Amygdala (tissue), 56 donors: Measurements from ENCODE around the gene ZW10.

Source experiments
- DNase-seq, 56 donors: peaks; one replicate each; lab custom pipeline; 2025; lab: John Stamatoyannopoulos, UW

The ZW10 gene

DNA sequence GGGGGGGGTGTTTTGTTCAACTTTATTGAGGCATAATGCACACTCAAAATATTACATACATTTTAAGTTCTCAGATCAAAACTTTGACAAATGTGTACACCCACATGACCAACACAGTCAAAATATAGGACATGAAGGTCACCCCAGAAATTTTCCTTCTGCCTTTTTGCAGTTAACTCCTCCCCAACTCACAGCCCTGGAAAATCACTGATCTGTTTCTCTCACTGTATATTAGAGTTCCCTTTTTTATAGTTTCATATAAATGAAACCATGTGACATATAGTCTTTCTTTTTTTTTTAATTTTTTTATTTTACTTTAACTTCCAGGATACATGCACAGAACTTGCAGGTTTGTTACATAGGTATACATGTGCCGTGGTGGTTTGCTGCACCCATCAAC lies 72.0 kb downstream of the ZW10 start:
- DNase-seq = no peak

DNA sequence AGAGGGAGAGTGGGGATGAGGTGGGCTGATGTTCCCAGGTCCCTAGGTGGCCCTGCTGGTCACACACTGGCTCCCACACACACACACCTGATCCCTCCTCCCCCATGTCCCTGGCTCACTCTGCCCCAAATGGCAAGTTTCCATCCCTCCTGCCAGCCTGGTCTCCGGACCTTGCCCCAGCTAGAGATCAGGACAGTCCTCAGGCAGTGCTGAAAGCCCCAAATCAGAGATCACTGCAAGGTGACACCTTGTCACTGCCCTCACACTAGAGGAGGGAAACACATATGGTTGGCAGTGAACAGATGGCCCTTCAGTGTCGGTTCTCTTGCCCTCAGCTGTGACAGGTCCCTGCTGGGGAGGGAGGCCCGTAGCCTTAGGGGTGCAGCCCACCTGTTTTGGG lies 75.0 kb downstream of the ZW10 start:
- DNase-seq = no peak

DNA sequence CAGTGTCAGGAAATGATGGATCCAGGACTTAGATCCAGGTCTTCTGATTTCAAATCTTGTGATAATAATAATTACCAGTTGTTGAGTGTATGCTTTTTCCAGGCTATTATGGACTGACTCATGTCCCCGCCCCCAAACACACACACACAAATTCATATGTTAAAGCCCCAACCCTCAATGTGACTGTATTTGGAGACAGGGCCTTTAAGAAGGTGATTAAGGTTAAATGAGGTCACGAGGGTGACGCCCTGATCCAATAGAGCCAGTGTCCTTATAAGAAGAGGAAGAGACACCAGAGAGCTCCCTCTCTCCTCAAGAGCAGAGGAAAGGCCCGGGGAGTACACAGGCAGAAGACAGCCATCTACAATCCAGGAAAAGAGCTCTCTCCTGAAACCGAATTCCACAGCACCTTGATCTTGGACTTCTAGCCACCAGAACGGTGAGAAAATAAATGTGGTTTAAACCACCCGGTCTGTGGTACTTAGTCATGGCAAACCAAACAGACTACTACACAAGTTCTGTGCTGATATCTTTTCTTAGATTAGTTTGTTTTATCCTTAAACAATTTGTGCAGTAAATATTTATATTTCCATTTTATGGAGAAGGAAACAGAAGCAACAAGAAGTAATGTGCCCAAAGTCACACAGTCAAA lies 75.6 kb downstream of the ZW10 start:
- DNase-seq = no peak

DNA sequence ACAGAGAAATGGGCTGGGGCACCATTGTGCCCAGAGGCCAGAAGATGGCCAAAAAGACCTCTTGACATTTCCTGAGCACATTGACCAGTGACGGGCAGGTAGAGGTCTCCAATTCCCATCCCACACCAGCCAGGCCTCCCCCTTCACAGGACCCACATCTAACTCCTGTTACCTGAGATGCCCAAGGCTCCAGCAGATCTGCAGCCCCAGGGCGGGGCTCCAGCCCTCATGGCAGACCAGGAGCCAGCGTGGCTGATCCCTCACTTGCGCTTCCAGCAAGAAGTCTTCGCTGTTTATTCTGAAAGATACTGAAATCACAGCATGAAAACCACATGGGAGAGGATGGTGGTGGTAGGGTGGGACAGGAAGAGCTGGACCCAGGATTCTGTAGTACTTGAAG lies 76.4 kb downstream of the ZW10 start:
- DNase-seq = no peak

DNA sequence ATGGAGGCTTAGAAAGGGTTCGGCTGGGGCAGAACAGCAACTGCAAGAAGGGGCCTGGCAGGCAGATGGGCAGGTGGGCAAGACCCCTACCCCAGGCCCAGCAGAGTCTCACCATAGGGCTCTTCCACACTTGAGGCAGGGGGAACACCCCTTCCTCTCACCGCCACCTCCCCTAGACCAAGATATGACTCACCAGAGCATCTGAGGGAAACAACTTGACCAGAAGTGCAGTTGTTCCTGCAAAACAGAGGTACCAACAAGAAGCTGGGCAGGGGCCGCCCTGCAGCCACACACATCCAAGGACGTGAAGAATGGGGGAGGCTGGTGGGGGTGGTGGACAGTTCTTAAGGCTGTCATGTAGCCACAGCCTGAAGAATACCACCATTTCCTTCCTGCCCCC lies 78.3 kb downstream of the ZW10 start:
- DNase-seq = no peak

DNA sequence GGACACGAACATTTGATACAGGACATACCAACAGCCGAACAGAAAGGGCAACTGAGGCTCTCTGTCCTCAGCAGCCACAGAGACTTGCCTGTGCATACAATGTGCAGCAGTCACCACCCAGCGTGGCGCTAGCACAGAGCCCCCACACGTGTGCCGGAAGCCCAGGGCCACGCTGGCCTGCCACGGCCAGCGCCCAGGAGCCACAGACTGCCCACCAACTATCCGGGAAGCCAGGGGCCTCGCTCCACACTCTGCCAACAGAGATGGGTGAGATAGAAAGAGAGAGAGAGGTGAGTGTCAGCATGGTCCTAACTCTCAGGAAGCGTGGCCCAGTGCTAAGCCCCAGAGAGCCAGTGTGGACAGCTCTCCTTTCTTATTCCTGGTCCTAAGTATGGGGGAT lies 79.1 kb downstream of the ZW10 start:
- DNase-seq = no peak

DNA sequence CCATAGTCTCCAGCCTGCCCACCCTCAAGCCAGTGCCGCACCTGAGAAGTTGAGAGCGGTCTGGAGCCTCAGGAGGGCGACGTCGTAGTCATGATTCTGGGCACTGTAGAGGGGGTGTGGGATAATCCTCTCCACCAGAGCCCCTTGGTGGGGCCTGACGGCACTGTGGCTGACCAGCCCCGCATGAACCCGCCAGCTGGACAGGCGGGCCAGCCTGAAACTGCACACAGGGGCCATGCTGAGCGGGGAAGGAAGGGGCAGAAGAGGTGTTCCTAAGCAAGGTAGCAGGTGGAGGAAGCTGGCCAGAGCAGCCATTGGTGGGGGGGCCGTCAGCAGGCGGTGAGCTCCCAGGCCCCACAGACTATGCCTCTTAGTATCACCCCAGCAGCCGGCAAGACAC lies 80.5 kb downstream of the ZW10 start:
- no peak for DNase-seq

DNA sequence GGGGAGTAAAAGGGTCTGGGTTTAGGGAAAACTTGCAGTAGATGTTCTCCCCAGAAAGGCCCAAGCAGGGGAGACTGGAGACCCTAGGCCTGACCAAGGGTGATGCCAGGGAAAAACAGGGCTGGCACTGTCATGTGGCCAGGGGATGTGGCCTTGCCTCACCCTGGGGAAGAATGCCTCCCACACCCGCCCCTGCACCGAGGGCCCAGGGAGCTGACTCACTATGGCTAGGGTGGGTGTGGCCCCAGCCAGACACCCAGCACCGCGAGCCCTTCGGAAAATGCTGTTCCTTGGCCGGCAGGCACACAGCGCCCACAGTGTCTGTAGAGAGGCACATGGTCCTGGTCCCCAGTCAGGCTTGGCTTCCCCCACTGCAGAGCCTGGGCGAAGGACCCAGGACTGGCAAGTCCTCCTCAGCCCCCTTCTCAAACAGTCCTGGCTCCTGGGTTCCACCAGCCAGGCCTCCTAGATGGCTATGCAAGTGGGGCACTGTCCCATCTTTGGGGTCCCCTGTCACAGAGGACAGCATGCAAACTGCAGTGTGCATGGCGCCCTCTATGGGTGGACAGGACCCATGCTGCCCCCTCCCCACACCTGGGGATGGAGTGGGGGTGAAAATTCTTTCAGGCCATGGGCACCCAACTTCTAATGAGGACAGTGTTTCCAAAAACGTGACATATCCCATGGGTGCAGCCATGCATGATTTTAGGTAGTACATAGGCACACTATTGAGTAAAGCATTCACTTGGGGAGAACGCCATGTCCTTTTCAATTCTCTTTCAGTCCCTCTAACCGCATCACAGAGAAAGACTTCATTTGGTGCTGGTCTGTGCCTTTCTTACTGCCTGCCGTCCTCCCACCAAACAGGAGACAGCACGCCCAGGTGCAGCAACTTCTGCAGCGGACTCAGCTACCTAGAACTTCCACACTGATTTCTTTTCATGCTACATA lies 82.6 kb downstream of the ZW10 start:
- DNase-seq = peak in 2 of 56 donors; percentile 11 to 14

DNA sequence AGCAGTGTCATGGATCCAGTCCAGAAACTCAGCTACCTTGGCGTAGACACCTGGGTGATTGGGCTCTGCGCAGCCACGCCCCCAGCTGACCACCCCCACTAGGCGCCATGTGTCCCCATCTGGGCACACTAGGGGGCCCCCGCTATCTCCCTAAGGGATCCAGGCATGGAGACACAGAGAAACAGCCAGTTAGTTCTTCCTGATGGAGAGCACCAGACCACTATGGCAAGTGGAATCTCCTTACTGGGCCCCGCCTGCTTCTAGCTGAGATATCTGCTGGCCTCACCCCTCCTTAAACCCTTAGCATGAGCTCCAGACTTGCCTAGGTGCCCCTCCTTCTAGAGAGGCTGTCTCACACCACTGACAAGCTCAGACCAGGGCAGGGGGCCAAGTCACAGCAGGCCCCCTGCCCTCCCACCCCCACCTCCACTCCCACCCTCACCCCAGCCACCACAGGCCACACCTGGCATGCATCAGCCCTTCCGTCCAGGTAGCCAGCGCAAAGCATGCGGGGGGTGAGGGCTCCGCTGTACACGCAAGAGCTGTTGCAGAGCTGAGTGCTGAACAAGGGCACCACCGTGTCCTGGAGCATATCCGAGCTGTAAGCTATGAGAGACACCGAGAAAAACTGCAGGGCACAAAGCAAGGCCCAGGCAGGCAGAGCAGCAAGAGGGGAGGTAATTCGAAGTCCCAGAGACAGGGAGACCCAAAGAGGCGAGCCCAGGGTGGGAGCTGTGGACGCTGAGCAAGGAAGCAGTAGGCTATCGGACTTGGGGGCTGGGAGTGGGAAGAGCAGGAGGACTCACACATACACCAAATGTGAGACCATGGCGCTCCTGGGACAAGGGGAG lies 83.5 kb downstream of the ZW10 start:
- DNase-seq = no peak

DNA sequence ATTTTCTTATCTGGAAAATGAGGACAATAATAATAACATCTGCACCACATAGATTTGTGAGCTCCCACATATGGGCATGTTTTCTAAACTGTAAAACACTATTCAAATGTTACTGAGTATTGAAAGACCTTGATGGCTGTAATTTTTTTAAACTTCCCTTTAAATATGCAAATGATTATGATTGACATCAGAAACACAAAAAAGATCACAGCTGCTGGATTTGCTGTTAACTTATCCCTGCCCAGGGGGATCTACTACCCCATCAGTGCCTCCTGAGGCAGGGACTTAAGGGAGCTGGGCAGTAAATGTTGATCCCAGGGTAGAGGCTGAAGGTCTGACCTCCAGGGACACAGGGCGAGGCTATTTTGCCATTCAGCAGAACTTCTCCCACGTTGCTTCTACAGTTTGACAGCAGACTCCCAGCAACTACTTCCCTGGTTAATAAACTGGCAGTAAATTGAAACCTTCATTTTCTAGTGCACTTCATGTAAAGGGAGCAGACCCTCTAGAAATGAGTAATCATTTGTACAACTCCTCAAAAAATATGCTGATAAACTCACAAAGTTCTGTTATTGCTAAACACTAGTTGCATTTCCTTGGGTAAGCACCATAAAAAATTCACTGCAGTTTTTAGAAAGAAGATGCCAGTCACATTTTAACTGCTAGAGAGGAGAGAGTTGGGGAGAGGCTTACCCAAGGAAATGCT lies 87.7 kb downstream of the ZW10 start:
- no peak for DNase-seq

DNA sequence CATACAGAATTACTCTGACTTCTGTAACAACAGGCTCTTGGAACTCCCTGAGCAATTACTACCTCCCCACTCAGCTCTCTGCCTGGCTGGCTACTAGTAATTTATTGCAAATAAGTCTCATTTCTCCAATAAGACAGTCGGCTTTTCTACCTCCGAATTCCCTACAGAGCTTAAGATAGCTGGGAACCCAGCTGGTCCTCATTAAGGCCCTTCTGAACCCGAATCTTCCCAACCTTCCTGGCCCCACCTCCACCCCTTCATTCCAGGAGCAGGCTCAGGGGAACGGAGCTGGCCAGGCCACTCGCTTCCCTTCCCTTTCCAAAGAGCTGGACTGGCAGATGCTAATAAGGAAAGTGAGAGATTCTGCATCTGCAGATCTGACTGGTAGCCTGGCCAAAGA lies 89.0 kb downstream of the ZW10 start:
- DNase-seq = no peak

DNA sequence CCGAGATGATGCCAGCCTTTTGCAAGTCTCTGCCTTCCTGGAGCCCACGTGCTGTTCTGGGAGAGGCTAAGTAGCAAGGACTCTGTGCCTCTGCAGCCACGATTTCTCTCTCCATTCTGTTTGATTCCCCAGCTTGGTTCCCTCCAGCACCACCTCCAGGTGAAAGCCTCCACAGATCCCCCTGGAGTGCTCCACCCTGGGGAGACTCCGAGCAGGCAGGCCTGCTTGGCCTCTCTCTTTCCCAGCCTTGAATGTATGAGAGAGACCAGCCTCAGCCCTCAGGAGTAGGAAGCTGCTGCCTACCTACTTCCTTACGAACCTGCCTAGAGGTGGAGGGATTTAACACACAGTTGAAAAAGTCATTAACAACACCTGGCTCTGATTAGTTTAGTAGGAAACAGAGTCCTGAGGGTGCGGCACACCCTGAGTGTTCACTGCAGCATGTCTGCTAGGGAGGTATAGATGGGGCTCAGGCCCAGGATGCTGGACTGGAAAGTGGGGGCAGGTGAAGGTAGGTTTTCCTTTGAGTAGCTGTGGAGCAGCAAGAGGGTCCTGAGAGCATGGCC lies 89.9 kb downstream of the ZW10 start:
- DNase-seq = no peak
